Upper lobe of right lung (tissue), 1 donor: Measurements from ENCODE around the gene WDR82. TPM values are rescaled to one million over a fixed set of nuclear protein-coding genes. Genes with fewer than 3 reads are reported as not detected.
A peak's percentile ranks its signal among the peaks of the same experiment; 100 is the strongest.

ENCODE experiments used
- ATAC-seq: fragments of 200-7000 bp; cut with Tn5 transposase; one replicate; pipeline ENCODE4 v1.9.1; 2020; ENCODE audit warnings: mild to moderate bottlenecking, moderate library complexity
- DNase-seq: peaks from one replicate; pipeline ENCODE4 v3.0.0-alpha.2; 2020
- H3K27ac ChIP-seq: fragments of 200-600 bp; one replicate; pipeline ENCODE4 v1.8.0; 2022
- H3K27me3 ChIP-seq: fragments of 200-600 bp; one replicate; pipeline ENCODE4 v1.8.0; 2022; ENCODE audit warnings: mild to moderate bottlenecking
- H3K36me3 ChIP-seq: fragments of 200-600 bp; one replicate; pipeline ENCODE4 v1.8.0; 2022
- H3K4me1 ChIP-seq: fragments of 200-600 bp; one replicate; pipeline ENCODE4 v1.8.0; 2022
- H3K4me3 ChIP-seq: fragments of 200-600 bp; one replicate; pipeline ENCODE4 v1.8.0; 2022; ENCODE audit warnings: mild to moderate bottlenecking
- H3K9me3 ChIP-seq: fragments of 200-600 bp; one replicate; pipeline ENCODE4 v1.8.0; 2022
- intact Hi-C: fragments of 100-400 bp; cut with DNase I; formaldehyde crosslinking; loops from one replicate; pipeline ENCODE4 v1.11.0; 2022
- total RNA-seq: library from RNA; stranded (reverse); fragmentation: NEBNext Ultra II Directional; extraction: Animal tissue kit (Norgen Biotek cat#: 25700); gene quantifications from one replicate; pipeline ENCODE4 v1.2.1, GENCODE V29; 2021
- TF ChIP-seq, protein P1 (sequence below): fragments of 200-600 bp; IDR thresholded peaks from one replicate; pipeline ENCODE4 v1.8.0; 2022; ENCODE audit warnings: antibody characterized with exemption
- donor health status: DM: no; HTN: yes; CAD: no; lungs with severe emphysema.

The WDR82 gene
- total RNA-seq, 1 donor from 2014 or later, result 61.9 TPM

- H3K27ac ChIP-seq, result no peak overlapping the region
- H3K36me3 ChIP-seq, result peaks cover 43% of the 10 kb centered on the region
- DNase-seq (peak; percentile 52), ATAC-seq (no peak)
- H3K4me3 ChIP-seq, result no peak overlapping the region
- no peaks in the 10 kb centered on the region for H3K9me3 ChIP-seq
- no peaks in the 10 kb centered on the region for H3K27me3 ChIP-seq
- peaks cover 28% of the 10 kb centered on the region for H3K4me1 ChIP-seq
- intact Hi-C loops, result no loop called here
- TF ChIP-seq, protein P1, sequence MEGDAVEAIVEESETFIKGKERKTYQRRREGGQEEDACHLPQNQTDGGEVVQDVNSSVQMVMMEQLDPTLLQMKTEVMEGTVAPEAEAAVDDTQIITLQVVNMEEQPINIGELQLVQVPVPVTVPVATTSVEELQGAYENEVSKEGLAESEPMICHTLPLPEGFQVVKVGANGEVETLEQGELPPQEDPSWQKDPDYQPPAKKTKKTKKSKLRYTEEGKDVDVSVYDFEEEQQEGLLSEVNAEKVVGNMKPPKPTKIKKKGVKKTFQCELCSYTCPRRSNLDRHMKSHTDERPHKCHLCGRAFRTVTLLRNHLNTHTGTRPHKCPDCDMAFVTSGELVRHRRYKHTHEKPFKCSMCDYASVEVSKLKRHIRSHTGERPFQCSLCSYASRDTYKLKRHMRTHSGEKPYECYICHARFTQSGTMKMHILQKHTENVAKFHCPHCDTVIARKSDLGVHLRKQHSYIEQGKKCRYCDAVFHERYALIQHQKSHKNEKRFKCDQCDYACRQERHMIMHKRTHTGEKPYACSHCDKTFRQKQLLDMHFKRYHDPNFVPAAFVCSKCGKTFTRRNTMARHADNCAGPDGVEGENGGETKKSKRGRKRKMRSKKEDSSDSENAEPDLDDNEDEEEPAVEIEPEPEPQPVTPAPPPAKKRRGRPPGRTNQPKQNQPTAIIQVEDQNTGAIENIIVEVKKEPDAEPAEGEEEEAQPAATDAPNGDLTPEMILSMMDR, result no peak
Observed at GRCh38 chr3:52248165-52248541, 30.3 kb downstream of the WDR82 start.

DNA sequence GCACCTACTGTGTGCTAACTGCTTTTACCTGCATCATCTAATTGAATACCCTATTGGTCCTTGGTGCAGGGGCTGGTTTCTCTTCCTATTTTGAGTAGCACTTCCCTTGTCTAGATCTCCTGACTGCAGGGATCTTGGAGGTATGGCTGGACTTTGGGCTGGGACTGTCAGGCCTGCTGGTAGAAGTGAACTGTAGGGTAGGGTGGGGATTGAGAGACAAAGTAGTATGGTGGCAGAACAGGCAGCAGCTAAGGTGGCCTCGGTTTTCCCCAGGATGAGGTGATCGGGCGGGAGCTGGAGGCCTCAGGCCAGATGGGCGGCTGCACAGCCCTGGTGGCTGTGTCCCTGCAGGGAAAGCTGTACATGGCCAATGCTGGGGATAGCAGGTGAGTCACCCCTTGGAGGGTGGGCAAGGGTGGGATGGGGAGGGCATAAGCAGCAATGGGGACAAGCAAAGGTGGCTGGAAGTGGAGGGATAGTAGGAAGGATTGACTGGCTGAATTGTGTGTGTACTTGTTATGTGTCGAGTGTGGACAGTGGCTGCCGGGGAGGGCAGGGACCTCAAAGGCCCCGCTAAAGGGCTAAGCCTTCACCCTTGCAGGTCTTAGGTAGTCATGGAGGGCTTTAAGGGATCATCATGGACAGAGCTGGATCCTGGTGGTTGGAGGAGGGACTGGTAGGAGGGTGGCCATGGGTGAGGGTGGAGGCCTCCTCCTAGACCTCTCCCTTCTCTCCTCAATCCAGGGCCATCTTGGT is 30.9 kb downstream of the WDR82 start:
- H3K36me3 ChIP-seq, result peaks cover 37% of the 10 kb centered on the region
- H3K27me3 ChIP-seq, result no peaks in the 10 kb centered on the region
- intact Hi-C loops, result no loop called here
- H3K9me3 ChIP-seq, result no peaks in the 10 kb centered on the region
- peak overlapping the region; percentile 91 for H3K27ac ChIP-seq
- peak overlapping the region; percentile 68 for H3K4me3 ChIP-seq
- peaks cover 27% of the 10 kb centered on the region for H3K4me1 ChIP-seq
- DNase-seq, result peak; percentile 31
- TF ChIP-seq, protein P1, result no peak
- ATAC-seq, result no peak

DNA sequence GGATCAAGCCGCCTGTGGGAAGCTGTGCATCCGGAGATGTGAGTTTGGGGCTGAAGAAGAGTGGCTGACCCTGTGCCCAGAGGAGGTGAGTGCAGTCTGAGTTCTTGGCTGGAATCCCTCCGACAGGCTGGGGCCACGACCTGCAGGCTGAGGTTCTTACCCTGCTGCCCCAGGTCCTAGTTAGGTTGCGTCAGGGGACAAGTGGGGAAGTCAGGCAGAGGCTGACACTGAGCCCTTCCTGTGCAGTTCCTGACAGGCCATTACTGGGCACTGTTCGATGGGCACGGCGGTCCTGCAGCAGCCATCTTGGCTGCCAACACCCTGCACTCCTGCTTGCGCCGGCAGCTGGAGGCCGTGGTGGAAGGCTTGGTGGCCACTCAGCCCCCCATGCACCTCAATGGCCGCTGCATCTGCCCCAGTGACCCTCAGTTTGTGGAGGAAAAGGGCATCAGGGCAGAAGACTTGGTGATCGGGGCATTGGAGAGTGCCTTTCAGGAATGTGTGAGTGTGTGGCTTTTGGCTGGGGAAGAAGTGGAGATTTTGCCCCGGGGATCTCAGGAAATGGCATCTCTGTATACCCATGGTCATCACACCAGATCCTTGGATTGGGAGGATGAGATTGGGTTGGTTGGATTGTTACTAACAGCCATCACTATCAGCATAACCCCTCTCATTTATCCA is 31.6 kb downstream of the WDR82 start:
- Histone ChIP-seq H3K4me1 (peaks cover 25% of the 10 kb centered on the region), H3K36me3 (peaks cover 32% of the 10 kb centered on the region), H3K27me3 (no peaks in the 10 kb centered on the region), H3K4me3 (peak overlapping the region; percentile 68), H3K27ac (peak overlapping the region; percentile 91), H3K9me3 (no peaks in the 10 kb centered on the region)
- TF ChIP-seq, protein P1, result no peak
- intact Hi-C loops, result no loop called here
- peak; percentile 68 for DNase-seq
- ATAC-seq, result peak; percentile 34

DNA sequence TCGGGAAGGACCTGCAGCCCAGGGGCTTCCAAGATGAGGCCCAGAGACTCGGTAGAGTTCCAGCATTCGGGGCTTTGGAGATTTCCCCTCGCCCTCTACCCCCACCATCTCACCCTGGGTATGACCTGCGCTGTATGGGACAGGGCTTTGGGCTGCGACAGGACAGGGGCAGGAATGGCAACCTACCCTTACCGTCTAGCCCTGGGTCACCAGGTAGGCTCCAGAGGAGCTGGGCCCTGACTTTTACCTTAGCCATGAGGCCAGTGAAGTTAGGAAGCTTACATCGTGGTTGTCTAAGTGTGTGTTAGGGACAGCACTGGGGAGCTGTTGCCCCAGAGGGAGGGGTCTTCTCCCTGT is 32.2 kb downstream of the WDR82 start:
- Histone ChIP-seq H3K4me3 (peak overlapping the region; percentile 68), H3K27ac (peak overlapping the region; percentile 91), H3K36me3 (peaks cover 26% of the 10 kb centered on the region), H3K4me1 (peaks cover 25% of the 10 kb centered on the region), H3K27me3 (no peaks in the 10 kb centered on the region), H3K9me3 (no peaks in the 10 kb centered on the region)
- intact Hi-C loops, result no loop called here
- ATAC-seq (no peak), DNase-seq (no peak)
- TF ChIP-seq, protein P1, result no peak

GRCh38 chr3:52245322-52246263 is 32.9 kb downstream of the WDR82 start, which contains the start of gene PPM1M:
Gene PPM1M (plus strand): TSS chr3:52245759. CDS start chr3:52245825, 66 bp downstream.
- TF ChIP-seq, protein P1, result no peak
- H3K4me1 ChIP-seq, result peaks cover 26% of the 10 kb centered on the region
- no peaks in the 10 kb centered on the region for H3K27me3 ChIP-seq
- H3K9me3 ChIP-seq, result no peaks in the 10 kb centered on the region
- H3K36me3 ChIP-seq, result peaks cover 20% of the 10 kb centered on the region
- peak within 1 kb of the TSS; percentile 68 for H3K4me3 ChIP-seq
- DNase-seq, result peak; percentile 81
- peak; percentile 65 for ATAC-seq
- H3K27ac ChIP-seq, result peak within 1 kb of the TSS; percentile 91
- intact Hi-C loops, result no loop called here
